KMS-11 (cell line): ENCODE results near the gene AP4S1.

Source experiments
- H2AFZ ChIP-seq: fragments of 200-600 bp; sonication (generic); 2 replicates; pipeline ENCODE4 v1.6.1; 2016; ENCODE audit warnings: antibody characterized with exemption, mixed run types, low read depth
- H3K27ac ChIP-seq: fragments of 200-600 bp; sonication (generic); 2 replicates; pipeline ENCODE4 v1.6.1; 2016; ENCODE audit warnings: mild to moderate bottlenecking, mixed run types
- H3K27me3 ChIP-seq: fragments of 200-600 bp; sonication (generic); 2 replicates; pipeline ENCODE4 v1.6.1; 2017; ENCODE audit warnings: mild to moderate bottlenecking, low read depth, mixed run types, moderate library complexity; ENCODE audit not compliant: insufficient read depth
- H3K36me3 ChIP-seq: fragments of 200-600 bp; sonication (generic); 2 replicates; pipeline ENCODE4 v1.6.1; 2017; ENCODE audit warnings: mild to moderate bottlenecking, mixed run types; ENCODE audit not compliant: insufficient read depth
- H3K4me1 ChIP-seq: fragments of 200-600 bp; sonication (generic); 2 replicates; pipeline ENCODE4 v1.6.1; 2016; ENCODE audit warnings: mild to moderate bottlenecking, low read depth, mixed run types; ENCODE audit not compliant: poor library complexity, severe bottlenecking
- H3K4me2 ChIP-seq: fragments of 200-600 bp; sonication (generic); 2 replicates; pipeline ENCODE4 v1.7.0; 2016; ENCODE audit warnings: mild to moderate bottlenecking, mixed run types
- H3K4me3 ChIP-seq: fragments of 200-600 bp; sonication (generic); IDR thresholded peaks from 2 replicates; pipeline ENCODE4 v1.6.1; 2017; ENCODE audit warnings: low read depth, low read length, mixed read lengths; ENCODE audit not compliant: insufficient read depth
- H3K79me2 ChIP-seq: fragments of 200-600 bp; sonication (generic); 2 replicates; pipeline ENCODE4 v1.6.1; 2016; ENCODE audit warnings: low read depth, mixed run types; ENCODE audit not compliant: insufficient read depth
- H3K9ac ChIP-seq: fragments of 200-600 bp; sonication (generic); 2 replicates; pipeline ENCODE4 v1.6.1; 2016; ENCODE audit warnings: mild to moderate bottlenecking, mixed run types
- H4K20me1 ChIP-seq: fragments of 200-600 bp; sonication (generic); 2 replicates; pipeline ENCODE4 v1.6.1; 2016; ENCODE audit warnings: mild to moderate bottlenecking, mixed run types; ENCODE audit not compliant: insufficient read depth
- CTCF ChIP-seq: fragments of 200-600 bp; sonication (generic); conservative IDR thresholded peaks from 2 replicates; pipeline ENCODE4 v1.6.1; 2017; ENCODE audit warnings: low read depth, mild to moderate bottlenecking, antibody characterized with exemption, low read length, moderate library complexity, mixed read lengths

AP4S1 gene

GRCh38 chr14:30990770-30991169, 34.7 kb upstream of the AP4S1 start:
- Histone ChIP-seq H2AFZ (no peak overlapping the region), H3K27me3 (no peaks in the 10 kb centered on the region), H3K36me3 (no peaks in the 10 kb centered on the region), H3K79me2 (peaks cover 41% of the 10 kb centered on the region), H3K4me2 (no peak overlapping the region), H3K4me3 (no peak overlapping the region), H3K4me1 (peaks cover 14% of the 10 kb centered on the region), H3K27ac (no peak overlapping the region), H3K9ac (no peak overlapping the region), H4K20me1 (no peaks in the 10 kb centered on the region)
- no peak for TF ChIP-seq CTCF

- peaks cover 34% of the 10 kb centered on the region for H3K79me2 ChIP-seq
Measured at GRCh38 chr14:30991408-30991807, 34.0 kb upstream of the AP4S1 start.

GRCh38 chr14:30993071-30993470, 32.4 kb upstream of the AP4S1 start:
- H3K4me3 ChIP-seq, result no peak overlapping the region
- H3K79me2 ChIP-seq, result peaks cover 35% of the 10 kb centered on the region
- no peaks in the 10 kb centered on the region for H3K36me3 ChIP-seq
- no peak overlapping the region for H3K9ac ChIP-seq
- H3K27me3 ChIP-seq, result no peaks in the 10 kb centered on the region
- no peak overlapping the region for H3K4me2 ChIP-seq
- peaks cover 15% of the 10 kb centered on the region for H3K4me1 ChIP-seq
- no peak overlapping the region for H2AFZ ChIP-seq
- H3K27ac ChIP-seq, result no peak overlapping the region
- no peaks in the 10 kb centered on the region for H4K20me1 ChIP-seq
- no peak for TF ChIP-seq CTCF

More at GRCh38 chr14:30991408-30991807, 34.0 kb upstream of the AP4S1 start:
- no peaks in the 10 kb centered on the region for H3K27me3 ChIP-seq
- no peak overlapping the region for H3K4me2 ChIP-seq
- no peak overlapping the region for H3K4me3 ChIP-seq
- no peak overlapping the region for H2AFZ ChIP-seq
- no peaks in the 10 kb centered on the region for H3K36me3 ChIP-seq
- no peaks in the 10 kb centered on the region for H4K20me1 ChIP-seq
- TF ChIP-seq CTCF, result no peak
- no peak overlapping the region for H3K27ac ChIP-seq
- no peak overlapping the region for H3K9ac ChIP-seq
- H3K4me1 ChIP-seq, result peaks cover 15% of the 10 kb centered on the region

GRCh38 chr14:30994681-30995620, 30.5 kb upstream of the AP4S1 start:
- Histone ChIP-seq H3K79me2 (peaks cover 47% of the 10 kb centered on the region), H3K9ac (no peak overlapping the region), H3K36me3 (no peaks in the 10 kb centered on the region), H2AFZ (no peak overlapping the region), H3K4me1 (peaks cover 15% of the 10 kb centered on the region), H3K27me3 (no peaks in the 10 kb centered on the region), H3K4me3 (no peak overlapping the region), H3K4me2 (no peak overlapping the region), H3K27ac (no peak overlapping the region), H4K20me1 (no peaks in the 10 kb centered on the region)
- no peak for TF ChIP-seq CTCF
